B cell (primary cell): ENCODE results near the gene SLC25A25. TPM values are rescaled to one million over a fixed set of nuclear protein-coding genes. Genes with fewer than 3 reads are reported as not detected.
A peak's percentile ranks its signal among the peaks of the same experiment; 100 is the strongest.

ENCODE experiments used
- ATAC-seq: fragments of 200-7000 bp; cut with Tn5 transposase; one replicate; pipeline ENCODE4 v1.10.0; 2021; ENCODE audit warnings: low read depth, mild to moderate bottlenecking, moderate number of reproducible peaks, moderate library complexity
- CTCF ChIA-PET: fragments of 350-600 bp; sonication (Branson Sonifier 250); formaldehyde crosslinking; loops from one replicate; lab custom pipeline; 2021; ENCODE audit warnings: antibody characterized with exemption, inconsistent platforms; lab: Charles Lee
- POLR2A ChIA-PET: fragments of 350-600 bp; sonication (Branson Sonifier 250); formaldehyde crosslinking; loops from one replicate; lab custom pipeline; 2021; ENCODE audit warnings: antibody characterized with exemption; lab: Charles Lee
- DNase-seq: peaks from one replicate; pipeline ENCODE4 v3.0.0; 2013
- H2AFZ ChIP-seq: 2 replicates; pipeline ENCODE4 v1.6.1; 2012; ENCODE audit warnings: mild to moderate bottlenecking, low read depth, low read length; ENCODE audit not compliant: insufficient read depth, poor library complexity, severe bottlenecking
- H3K27ac ChIP-seq, 2 donors: 1 replicate in 1 of 2; 2 replicates in 1 of 2; pipeline ENCODE4 v1.5.1; 2012 to 2013; ENCODE audit warnings: low read length in 2 of 2, mild to moderate bottlenecking in 2 of 2, moderate library complexity in 1 of 2
- H3K27me3 ChIP-seq, 4 experiments: fragments of 200-600 bp in 1 of 4; sonication (generic) in 1 of 4; replicated peaks in 1 of 4; 1 replicate in 2 of 4; 2 replicates in 2 of 4; pipeline versions ENCODE4 v1.6.1 to v1.7.0; 2013 to 2016; ENCODE audit warnings: low read length in 3 of 4, mild to moderate bottlenecking in 2 of 4, mixed read lengths in 1 of 4, moderate library complexity in 1 of 4; ENCODE audit not compliant: insufficient read depth in 4 of 4, control insufficient read depth in 3 of 4; ENCODE audit errors: control extremely low read depth in 1 of 4
- H3K36me3 ChIP-seq, 2 experiments: replicated peaks in 1 of 2; 1 replicate in 1 of 2; 2 replicates in 1 of 2; pipeline versions ENCODE4 v1.6.1 to v1.7.1; 2013; ENCODE audit warnings: low read length in 1 of 2; ENCODE audit not compliant: insufficient read depth in 2 of 2, control insufficient read depth in 1 of 2; ENCODE audit errors: control extremely low read depth in 1 of 2, extremely low read depth in 1 of 2
- H3K4me1 ChIP-seq, 2 donors: fragments of 200-600 bp in 1 of 2; sonication (generic) in 1 of 2; 1 replicate in 1 of 2; 2 replicates in 1 of 2; pipeline versions ENCODE4 v1.5.1 to v1.6.1; 2013 to 2017; ENCODE audit warnings: low read length in 2 of 2; ENCODE audit not compliant: control insufficient read depth in 2 of 2, insufficient read depth in 2 of 2
- H3K4me2 ChIP-seq: replicated peaks from 2 replicates; pipeline ENCODE3; 2012; ENCODE audit warnings: mild to moderate bottlenecking, low read depth, low read length; ENCODE audit not compliant: poor library complexity, severe bottlenecking
- H3K4me3 ChIP-seq, 5 experiments: fragments of 200-600 bp in 1 of 5; sonication (generic) in 1 of 5; 1 replicate in 3 of 5; 2 replicates in 2 of 5; pipeline versions ENCODE4 v1.5.1 to v1.7.0; 2011 to 2016; ENCODE audit warnings: low read length in 4 of 5, mild to moderate bottlenecking in 4 of 5, low read depth in 2 of 5, control low read depth in 1 of 5, moderate library complexity in 1 of 5; ENCODE audit not compliant: insufficient read depth in 1 of 5; ENCODE audit errors: control extremely low read depth in 1 of 5, extremely low read depth in 1 of 5
- H3K79me2 ChIP-seq: fragments of 200-600 bp; sonication (generic); one replicate; pipeline ENCODE4 v1.6.0; 2016; ENCODE audit warnings: low read length; ENCODE audit not compliant: control insufficient read depth, insufficient read depth
- H3K9ac ChIP-seq: fragments of 200-600 bp; sonication (generic); 2 replicates; pipeline ENCODE4 v1.6.1; 2017; ENCODE audit warnings: mild to moderate bottlenecking, low read length, moderate library complexity
- H3K9me3 ChIP-seq, 3 donors: one replicate each; pipeline versions ENCODE4 v1.6.1 to v1.7.1; 2013; ENCODE audit warnings: low read length in 2 of 3; ENCODE audit not compliant: control insufficient read depth in 2 of 3, insufficient read depth in 1 of 3; ENCODE audit errors: control extremely low read depth in 1 of 3
- H4K20me1 ChIP-seq: 2 replicates; pipeline ENCODE4 v1.6.0; 2012; ENCODE audit warnings: mild to moderate bottlenecking, low read length; ENCODE audit not compliant: insufficient read depth, control insufficient read depth, poor library complexity, severe bottlenecking
- H3K27ac Mint-ChIP-seq: one replicate; pipeline ENCODE4 v1.8.0; 2021; ENCODE audit warnings: mixed read lengths
- H3K27me3 Mint-ChIP-seq: one replicate; pipeline ENCODE4 v1.8.0; 2021; ENCODE audit warnings: mixed read lengths
- H3K4me1 Mint-ChIP-seq: one replicate; pipeline ENCODE4 v1.8.0; 2021; ENCODE audit warnings: mixed read lengths
- H3K4me3 Mint-ChIP-seq: one replicate; pipeline ENCODE4 v1.8.0; 2021; ENCODE audit warnings: mixed read lengths
- H3K9me3 Mint-ChIP-seq: one replicate; pipeline ENCODE4 v1.8.0; 2022; ENCODE audit warnings: mixed read lengths; ENCODE audit not compliant: insufficient read depth
- CTCF ChIP-seq: fragments of 200-600 bp; IDR thresholded peaks from one replicate; pipeline ENCODE4 v1.8.0; 2022; ENCODE audit warnings: antibody characterized with exemption, mild to moderate bottlenecking
- EZH2 ChIP-seq: IDR thresholded peaks from 2 replicates; pipeline ENCODE4 v1.6.1; 2012; ENCODE audit warnings: borderline replicate concordance, low read depth, mild to moderate bottlenecking, moderate library complexity, low read length; ENCODE audit not compliant: insufficient read depth, poor library complexity, severe bottlenecking
- WGBS: methylation state at CpG from one replicate; pipeline ENCODE4 v1.1.5; 2013; ENCODE audit warnings: missing lambda C conversion rate; ENCODE audit not compliant: insufficient coverage; 5-methylcytosine and 5-hydroxymethylcytosine counted together
- intact Hi-C: fragments of 100-400 bp; cut with micrococcal nuclease; formaldehyde crosslinking; loops from one replicate; pipeline ENCODE4 v1.10.0; 2022
- polyA plus RNA-seq: library from polyadenylated mRNA; depleted of rRNA; stranded (reverse); fragments of >200 nt; gene quantifications from 2 replicates; pipeline ENCODE4 v1.2.3, GENCODE V29; 2012
- total RNA-seq, 2 donors: library from RNA; stranded (reverse); fragments of 120-200 nt in 1 of 2; gene quantifications; 1 replicate in 1 of 2; 2 replicates in 1 of 2; pipeline versions ENCODE4 v1.2.3 to v1.2.4, GENCODE V29; 2013 to 2022

SLC25A25 gene
- total and polyA plus RNA-seq, 2 donors (not counting 1 experiment from before 2014, with no cell fraction given) = 12.1 to 18.6 TPM

- Histone ChIP-seq H4K20me1 (peaks cover 21% of the 10 kb centered on the region), H3K9me3 (no peaks in the 10 kb centered on the region), H3K27me3 (peaks cover 0 to 6% (median 0%) of the 10 kb centered on the region in 4 experiments), H3K36me3 (peaks cover 0 to 10% of the 10 kb centered on the region in 2 experiments), H3K4me3 (peak overlapping the region; percentile 58 to 97 (median 83)), H3K27ac (peak overlapping the region; percentile 93 to 99), H2AFZ (peak overlapping the region; percentile 97), H3K79me2 (peaks cover 29% of the 10 kb centered on the region), H3K4me2 (peak overlapping the region; percentile 95), H3K9ac (peak overlapping the region; percentile 97), H3K4me1 (peaks cover 26 to 34% of the 10 kb centered on the region in 2 donors)
- CTCF ChIA-PET = interaction anchor here (0.6 to 6.1 kb wide), 8 partner anchors 12 to 305 kb away, joined by 3 to 49 read pairs (median 4); no protein-coding TSS in a partner anchor
- Mint-ChIP-seq H3K27ac (peak overlapping the region; percentile 99), H3K27me3 (peaks cover 7% of the 10 kb centered on the region), H3K9me3 (no peaks in the 10 kb centered on the region), H3K4me3 (peak overlapping the region; percentile 95), H3K4me1 (peaks cover 35% of the 10 kb centered on the region)
- DNase-seq (peak; percentile 97), ATAC-seq (peak; percentile 78)
- TF ChIP-seq CTCF = no peak
- no peak for TF ChIP-seq EZH2
- POLR2A ChIA-PET = interaction anchor here (0.6 to 1.9 kb wide), 11 partner anchors 9 to 731 kb away, joined by 3 to 12 read pairs (median 4); partner anchors contain the start of genes BBLN, NAIF1, SLC25A25 and SLC2A8
- WGBS = under 1% methylated on average over 82 of the region's 82 CpGs
- intact Hi-C loops = loop anchor here (1.0 to 10.0 kb wide), 7 partner anchors 11 to 909 kb away; partner anchors contain the start of genes BBLN, KYAT1, LRRC8A and MIGA2
These were observed 60.2 kb downstream of the SLC25A25 start for GRCh38 chr9:128127990-128128835.
